ENCODE data around the gene EML4.

DNA sequence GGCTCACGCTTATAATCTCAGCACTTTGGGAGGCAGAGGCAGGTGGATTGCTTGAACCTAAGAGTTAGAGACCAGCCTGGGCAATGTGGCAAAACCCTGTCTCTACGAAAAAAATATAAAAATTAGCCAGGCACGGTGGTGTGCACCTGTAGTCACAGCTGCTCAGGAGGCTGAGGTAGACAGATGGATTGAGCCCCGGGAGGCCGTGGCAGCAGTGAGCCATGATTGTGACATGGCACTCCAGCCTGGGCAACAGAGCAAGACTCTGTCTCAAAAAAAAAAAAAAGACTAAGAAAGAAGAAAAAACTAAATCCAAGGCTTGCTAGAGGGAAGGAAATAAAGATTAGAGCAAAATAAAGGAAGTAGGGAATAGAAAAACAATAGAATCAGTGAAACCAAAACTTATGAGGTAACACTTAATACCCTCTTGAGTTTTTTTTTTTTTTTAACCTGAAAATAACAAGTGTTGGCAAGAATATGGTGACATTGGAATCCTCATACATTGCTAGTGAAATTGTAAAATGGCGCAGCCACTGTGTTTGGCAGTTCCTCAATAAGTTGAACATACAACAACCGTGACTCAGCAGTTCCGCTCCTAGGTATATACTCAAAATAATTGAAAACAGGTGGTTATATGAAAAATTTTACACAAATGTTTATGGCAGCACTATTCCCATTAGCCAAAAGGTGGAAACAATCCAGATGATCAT is 85.2 kb downstream of the EML4 start:
- TF ChIP-seq, protein P1, sequence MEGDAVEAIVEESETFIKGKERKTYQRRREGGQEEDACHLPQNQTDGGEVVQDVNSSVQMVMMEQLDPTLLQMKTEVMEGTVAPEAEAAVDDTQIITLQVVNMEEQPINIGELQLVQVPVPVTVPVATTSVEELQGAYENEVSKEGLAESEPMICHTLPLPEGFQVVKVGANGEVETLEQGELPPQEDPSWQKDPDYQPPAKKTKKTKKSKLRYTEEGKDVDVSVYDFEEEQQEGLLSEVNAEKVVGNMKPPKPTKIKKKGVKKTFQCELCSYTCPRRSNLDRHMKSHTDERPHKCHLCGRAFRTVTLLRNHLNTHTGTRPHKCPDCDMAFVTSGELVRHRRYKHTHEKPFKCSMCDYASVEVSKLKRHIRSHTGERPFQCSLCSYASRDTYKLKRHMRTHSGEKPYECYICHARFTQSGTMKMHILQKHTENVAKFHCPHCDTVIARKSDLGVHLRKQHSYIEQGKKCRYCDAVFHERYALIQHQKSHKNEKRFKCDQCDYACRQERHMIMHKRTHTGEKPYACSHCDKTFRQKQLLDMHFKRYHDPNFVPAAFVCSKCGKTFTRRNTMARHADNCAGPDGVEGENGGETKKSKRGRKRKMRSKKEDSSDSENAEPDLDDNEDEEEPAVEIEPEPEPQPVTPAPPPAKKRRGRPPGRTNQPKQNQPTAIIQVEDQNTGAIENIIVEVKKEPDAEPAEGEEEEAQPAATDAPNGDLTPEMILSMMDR (conservative IDR thresholded peaks at IDR 0.05; ENCODE audit: low read length) = no peak
- no peak for TF ChIP-seq EZH2phosphoT487 (IDR thresholded peaks at IDR 0.05; ENCODE audit: borderline replicate concordance)
